Vagina (tissue), 2 donors: Measurements from ENCODE around the gene AIF1.

Experiments used
- CTCF ChIP-seq, 3 experiments: fragments of 450-650 bp in 2 of 3; fragments of 200-600 bp in 1 of 3; sonication (generic) in 1 of 3; IDR thresholded peaks; one replicate each; pipeline ENCODE4 v1.5.1; 2017 to 2019; ENCODE audit warnings: antibody characterized with exemption in 3 of 3, mild to moderate bottlenecking in 2 of 3, moderate library complexity in 2 of 3
- POLR2A ChIP-seq, 2 donors: fragments of 450-650 bp; IDR thresholded peaks; one replicate each; pipeline ENCODE4 v1.6.1; 2017; ENCODE audit warnings: antibody characterized with exemption in 2 of 2, mild to moderate bottlenecking in 2 of 2, moderate library complexity in 2 of 2
- POLR2AphosphoS5 ChIP-seq, 2 donors: sonication (generic); formaldehyde crosslinking; IDR thresholded peaks; one replicate each; pipeline ENCODE4 v1.9.0; 2017; ENCODE audit warnings: antibody characterized with exemption in 2 of 2, mild to moderate bottlenecking in 2 of 2, low read depth in 1 of 2; ENCODE audit not compliant: insufficient read depth in 1 of 2

GRCh38 chr6:31624070-31624469, 9.0 kb downstream of the AIF1 start:
- TF ChIP-seq CTCF (IDR thresholded peaks at IDR 0.05) (no peak), POLR2A (IDR thresholded peaks at IDR 0.05) (no peak), POLR2AphosphoS5 (IDR thresholded peaks at IDR 0.05; ENCODE audit: insufficient read depth in 1 of 2, low read depth in 1 of 2) (no peak)
